22Rv1 (cell line): ENCODE data around the gene NADSYN1.

ENCODE experiments used
- ZFX ChIP-seq: fragments of 450-650 bp; IDR thresholded peaks from 2 replicates; pipeline ENCODE4 v1.6.1; 2017; ENCODE audit warnings: antibody characterized with exemption, borderline replicate concordance
- TF ChIP-seq, protein P1 (sequence below): fragments of 450-650 bp; IDR thresholded peaks from 2 replicates; pipeline ENCODE4 v1.5.1; 2017; ENCODE audit warnings: mild to moderate bottlenecking

DNA sequence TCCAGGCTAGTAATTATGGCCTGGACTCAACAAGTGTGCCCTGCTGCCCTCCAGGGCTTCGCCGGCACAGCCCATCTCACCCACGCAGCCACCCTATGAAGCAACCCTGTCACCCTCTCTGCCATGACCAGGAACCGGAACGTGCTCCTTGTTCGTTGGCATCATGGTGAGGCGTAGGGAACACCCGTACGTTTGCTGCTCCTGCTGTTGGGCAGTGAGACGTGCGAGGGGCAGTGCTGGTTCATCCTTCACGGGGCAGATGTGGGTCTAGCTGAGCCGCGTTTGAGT, 20.7 kb downstream of the NADSYN1 start:
- TF ChIP-seq, protein P1, sequence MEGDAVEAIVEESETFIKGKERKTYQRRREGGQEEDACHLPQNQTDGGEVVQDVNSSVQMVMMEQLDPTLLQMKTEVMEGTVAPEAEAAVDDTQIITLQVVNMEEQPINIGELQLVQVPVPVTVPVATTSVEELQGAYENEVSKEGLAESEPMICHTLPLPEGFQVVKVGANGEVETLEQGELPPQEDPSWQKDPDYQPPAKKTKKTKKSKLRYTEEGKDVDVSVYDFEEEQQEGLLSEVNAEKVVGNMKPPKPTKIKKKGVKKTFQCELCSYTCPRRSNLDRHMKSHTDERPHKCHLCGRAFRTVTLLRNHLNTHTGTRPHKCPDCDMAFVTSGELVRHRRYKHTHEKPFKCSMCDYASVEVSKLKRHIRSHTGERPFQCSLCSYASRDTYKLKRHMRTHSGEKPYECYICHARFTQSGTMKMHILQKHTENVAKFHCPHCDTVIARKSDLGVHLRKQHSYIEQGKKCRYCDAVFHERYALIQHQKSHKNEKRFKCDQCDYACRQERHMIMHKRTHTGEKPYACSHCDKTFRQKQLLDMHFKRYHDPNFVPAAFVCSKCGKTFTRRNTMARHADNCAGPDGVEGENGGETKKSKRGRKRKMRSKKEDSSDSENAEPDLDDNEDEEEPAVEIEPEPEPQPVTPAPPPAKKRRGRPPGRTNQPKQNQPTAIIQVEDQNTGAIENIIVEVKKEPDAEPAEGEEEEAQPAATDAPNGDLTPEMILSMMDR: no peak
- no peak for TF ChIP-seq ZFX
